Body of pancreas (tissue), 4 donors: ENCODE measurements around the gene ADAT1. TPM values are rescaled to one million over a fixed set of nuclear protein-coding genes. Genes with fewer than 3 reads are reported as not detected.
A peak's percentile ranks its signal among the peaks of the same experiment; 100 is the strongest.

ENCODE experiments used
- ATAC-seq: fragments of 150-250 bp; one replicate; pipeline ENCODE4 v1.9.1; 2016
- DNase-seq, 4 donors: peaks; one replicate each; pipeline ENCODE4 v3.0.0-alpha.2; 2019
- H3K27ac ChIP-seq, 4 donors: fragments of 200-600 bp; sonication (generic); 1 replicate in 3 of 4; 2 replicates in 1 of 4; pipeline versions ENCODE4 v1.5.1 to v1.6.1; 2016 to 2019; ENCODE audit warnings: mild to moderate bottlenecking in 1 of 4, mixed read lengths in 1 of 4, moderate library complexity in 1 of 4
- H3K27me3 ChIP-seq, 2 donors: fragments of 200-600 bp; sonication (generic); one replicate each; pipeline ENCODE4 v1.6.0; 2016; ENCODE audit warnings: mild to moderate bottlenecking in 1 of 2
- H3K36me3 ChIP-seq, 2 donors: fragments of 200-600 bp; sonication (generic); replicated peaks in 1 of 2; 2 replicates each; pipeline ENCODE4 v1.5.1; 2016; ENCODE audit warnings: low read depth in 2 of 2; ENCODE audit not compliant: insufficient read depth in 1 of 2
- H3K4me1 ChIP-seq: fragments of 200-600 bp; sonication (generic); one replicate; pipeline ENCODE4 v1.6.0; 2016
- H3K4me3 ChIP-seq, 2 donors: fragments of 200-600 bp; sonication (generic); 1 replicate in 1 of 2; 2 replicates in 1 of 2; pipeline ENCODE4 v1.5.1; 2016 to 2019
- H3K9me3 ChIP-seq, 3 donors: fragments of 200-600 bp; sonication (generic); 1 replicate in 2 of 3; 2 replicates in 1 of 3; pipeline ENCODE4 v1.5.1; 2016
- CTCF ChIP-seq, 7 experiments: fragments of 450-650 bp in 4 of 7; fragments of 200-600 bp in 3 of 7; sonication (generic) in 3 of 7; IDR thresholded peaks; one replicate each; pipeline ENCODE4 v1.5.1; 2016 to 2019; ENCODE audit warnings: antibody characterized with exemption in 7 of 7
- POLR2A ChIP-seq, 3 donors: fragments of 450-650 bp; IDR thresholded peaks; one replicate each; pipeline ENCODE4 v1.6.1; 2016; ENCODE audit warnings: antibody characterized with exemption in 3 of 3, mild to moderate bottlenecking in 2 of 3
- WGBS, 2 donors: methylation state at CpG; one replicate each; pipeline ENCODE4 v1.1.5; 2017; 5-methylcytosine and 5-hydroxymethylcytosine counted together
- intact Hi-C: fragments of 100-400 bp; cut with DNase I; formaldehyde crosslinking; loops from one replicate; pipeline ENCODE4 v1.15.1; 2023
- total RNA-seq, 2 donors: library from RNA; depleted of rRNA; stranded (reverse); fragments of >200 nt; gene quantifications; one replicate each; pipeline ENCODE4 v1.1.0, GENCODE V29; 2016

ADAT1 gene
- total RNA-seq, 2 donors from 2014 or later = 12.9 to 14.8 TPM

- DNase-seq = peak; percentile 69 to 80 (median 76)
- H3K4me1 ChIP-seq = peaks cover 6% of the 10 kb centered on the region
- intact Hi-C loops = no loop called here
Observed at GRCh38 chr16:75555213-75555706, 67.8 kb downstream of the ADAT1 start.

GRCh38 chr16:75552951-75553350 lies 70.1 kb downstream of the ADAT1 start:
- Histone ChIP-seq H3K4me3 (no peak overlapping the region), H3K36me3 (no peaks in the 10 kb centered on the region), H3K27ac (peak overlapping the region in 1 of 4 donors; percentile 8), H3K4me1 (peaks cover 6% of the 10 kb centered on the region), H3K27me3 (no peaks in the 10 kb centered on the region), H3K9me3 (no peaks in the 10 kb centered on the region)
- intact Hi-C loops = no loop called here
- 61 to 80% methylated on average over 2 of the region's 2 CpGs for WGBS, 2 donors
- ATAC-seq (no peak), DNase-seq (no peak)
- TF ChIP-seq POLR2A (IDR thresholded peaks at IDR 0.05) (no peak), CTCF (IDR thresholded peaks at IDR 0.05) (no peak)

More at GRCh38 chr16:75555213-75555706, 67.8 kb downstream of the ADAT1 start:
- Histone ChIP-seq H3K4me3 (peak overlapping the region; percentile 37 to 74), H3K27ac (peak overlapping the region; percentile 0 to 80 (median 57)), H3K9me3 (no peaks in the 10 kb centered on the region), H3K36me3 (no peaks in the 10 kb centered on the region), H3K27me3 (no peaks in the 10 kb centered on the region)
- TF ChIP-seq CTCF (IDR thresholded peaks at IDR 0.05) = no peak
- TF ChIP-seq POLR2A (IDR thresholded peaks at IDR 0.05) = peak in 1 of 3 donors; percentile 14
- ATAC-seq = peak; percentile 74
- 1% methylated on average over 15 to 26 of the region's 26 CpGs for WGBS, 2 donors

GRCh38 chr16:75550211-75550662 lies 72.8 kb downstream of the ADAT1 start:
- no peak for TF ChIP-seq POLR2A (IDR thresholded peaks at IDR 0.05)
- peak in 2 of 7 experiments; percentile 25 to 31 for TF ChIP-seq CTCF (IDR thresholded peaks at IDR 0.05)
- WGBS, 2 donors = 72 to 89% methylated on average over 7 of the region's 7 CpGs
- intact Hi-C loops = no loop called here
- H3K9me3 ChIP-seq = no peaks in the 10 kb centered on the region
- H3K4me3 ChIP-seq = no peak overlapping the region
- H3K27ac ChIP-seq = no peak overlapping the region
- peak; percentile 39 for ATAC-seq
- no peaks in the 10 kb centered on the region for H3K27me3 ChIP-seq
- H3K4me1 ChIP-seq = peaks cover under 1% of the 10 kb centered on the region
- DNase-seq = peak in 2 of 4 donors; percentile 14 to 44
- no peaks in the 10 kb centered on the region for H3K36me3 ChIP-seq

Other genes starting within 250 kb of the ADAT1 start
- 10 to 100 TPM; 34.0 to 65.3 TPM for gene CFDP1, start 189.8 kb downstream of the ADAT1 start, total RNA-seq
- gene TMEM170A, start 158.6 kb downstream of the ADAT1 start, total RNA-seq = 10 to 100 TPM; 17.1 TPM
- under 1 TPM in 1 of 2 donors, not detected in 1; under 0.01 TPM for gene CHST6, start 127.8 kb downstream of the ADAT1 start, total RNA-seq
- gene CHST5, start 87.2 kb downstream of the ADAT1 start, total RNA-seq = not detected
- 1 to 10 TPM; 2.6 to 7.6 TPM for gene TMEM231, start 67.0 kb downstream of the ADAT1 start, total RNA-seq
- 10 to 100 TPM; 35.9 to 66.2 TPM for gene GABARAPL2, start 56.9 kb downstream of the ADAT1 start, total RNA-seq
- gene KARS1, start 24.4 kb upstream of the ADAT1 start, total RNA-seq = 10 to 100 TPM; 49.8 TPM
- gene TERF2IP, start 24.5 kb upstream of the ADAT1 start, total RNA-seq = 10 to 100 TPM; 37.6 to 77.1 TPM
- gene CPHXL2, start 53.7 kb upstream of the ADAT1 start, total RNA-seq = not detected
- gene DUXB, start 78.2 kb upstream of the ADAT1 start, total RNA-seq = not detected
- not detected for gene CPHXL, start 103.2 kb upstream of the ADAT1 start, total RNA-seq